Activated CD4-positive, alpha-beta T cell treated with anti-CD3 and anti-CD28 coated beads for 48 hours (primary cell): ENCODE measurements around the gene CIAO2B.
"Not testable (repeated sequence)": the region's sequence is repeated elsewhere in the genome, so short reads cannot be mapped to it uniquely, and the experiment has no call there.

ENCODE experiments used
- DNase-seq: peaks from one replicate; pipeline ENCODE4 v3.0.0-alpha.2; 2020

Gene CIAO2B

DNA sequence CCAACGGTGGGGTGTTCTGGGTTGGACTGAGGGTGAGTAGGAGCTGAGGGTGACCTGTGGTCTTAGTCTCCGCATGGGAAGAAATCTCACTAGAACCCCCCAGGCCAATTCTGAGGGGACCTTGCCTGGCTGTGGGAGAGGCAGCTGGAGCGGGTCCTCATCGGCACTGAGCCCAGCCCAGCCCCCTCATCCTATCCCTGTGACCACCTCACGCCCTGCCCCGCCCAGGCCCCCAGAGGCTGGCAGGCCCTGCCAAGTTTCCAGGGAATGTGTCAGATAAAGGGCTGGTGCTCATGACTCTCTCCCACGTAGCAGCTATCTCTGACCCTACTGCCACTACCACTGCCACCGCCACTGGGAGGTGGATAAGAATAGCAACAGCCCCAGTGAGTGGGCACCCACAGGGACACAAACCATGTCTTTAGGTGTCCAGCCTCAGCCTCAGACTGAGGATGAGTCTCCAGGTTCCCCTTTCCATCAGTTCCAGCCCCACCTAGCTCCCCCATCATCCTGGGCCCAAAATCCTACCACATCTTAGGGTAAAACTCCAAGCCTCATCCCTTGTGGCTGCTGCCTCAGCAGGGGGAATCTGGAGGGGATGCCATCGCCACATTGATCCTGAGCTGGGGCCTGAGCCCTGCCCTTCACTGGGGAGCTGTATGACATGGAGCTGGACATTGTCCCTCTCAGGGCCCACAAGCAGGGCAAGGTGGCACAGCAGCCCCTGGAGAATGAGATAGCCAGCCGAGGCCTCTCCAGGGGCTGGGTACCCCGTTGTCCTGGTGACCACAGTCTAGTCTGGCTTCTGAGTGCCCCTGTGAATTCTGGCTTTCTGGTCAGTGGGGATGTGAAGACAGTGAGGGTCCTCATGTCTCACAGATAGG lies 30.4 kb downstream of the CIAO2B start:
- DNase-seq = no peak

DNA sequence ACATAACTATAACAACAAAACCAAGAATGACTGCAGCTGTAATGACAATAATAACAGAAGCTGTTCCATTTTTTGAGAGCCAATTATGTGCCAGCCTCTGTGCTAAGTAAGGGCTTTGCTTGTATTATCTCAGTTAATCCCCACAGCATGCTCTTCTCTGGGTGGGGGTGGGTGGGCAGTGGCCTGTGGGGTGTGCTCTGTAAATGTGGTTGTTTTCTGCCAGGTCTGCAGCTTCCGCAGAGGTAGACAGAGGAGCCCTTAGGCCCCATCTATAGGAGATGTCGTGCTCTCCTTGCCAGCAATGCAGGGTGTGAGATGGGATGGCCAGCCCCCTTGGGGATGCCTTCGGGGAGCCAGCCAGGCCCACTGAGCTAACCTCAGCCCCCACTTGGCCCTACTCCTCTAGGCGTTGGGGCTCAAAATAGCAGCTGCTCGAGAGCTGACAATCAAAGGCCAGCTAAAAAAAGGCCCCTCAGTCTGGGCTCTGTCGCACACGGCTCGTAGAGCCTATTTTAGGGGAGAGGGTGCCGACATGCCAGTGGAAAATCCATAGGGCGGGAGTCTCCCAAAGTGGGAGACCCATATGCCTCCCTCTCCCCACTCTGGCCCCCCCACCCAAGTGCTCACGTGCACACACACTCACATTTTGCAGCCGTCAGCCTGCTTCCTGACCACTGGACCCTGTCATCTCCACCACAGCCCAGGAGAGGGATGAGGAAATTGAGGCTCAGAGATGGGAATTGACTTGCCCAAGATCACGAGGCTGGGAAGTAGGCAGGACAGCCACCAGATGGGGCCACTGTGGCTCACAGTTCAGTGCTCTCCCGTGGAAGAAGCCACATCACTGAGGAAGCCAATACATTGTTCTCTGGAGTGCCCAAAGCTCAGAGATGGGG lies 31.3 kb downstream of the CIAO2B start:
- DNase-seq = no peak

DNA sequence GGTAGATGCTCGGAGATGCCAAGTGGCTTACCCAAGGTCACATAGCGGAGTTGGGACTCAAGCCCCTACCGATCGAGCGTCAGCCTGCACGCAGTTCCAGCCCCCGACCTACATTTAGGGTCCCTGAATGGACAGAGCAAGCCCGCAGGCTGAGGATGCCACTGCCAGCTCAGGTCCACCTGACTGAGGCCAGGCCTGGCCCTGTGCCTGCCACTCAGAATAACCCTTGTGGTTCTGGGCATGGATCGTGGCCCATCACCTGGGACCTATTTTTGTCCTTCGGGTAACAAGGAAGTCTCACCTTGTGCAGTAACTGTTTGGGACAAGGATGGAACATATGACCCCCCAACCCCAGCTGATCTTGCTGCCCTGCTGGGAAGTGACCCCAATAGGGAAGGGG lies 32.6 kb downstream of the CIAO2B start:
- DNase-seq = no peak

DNA sequence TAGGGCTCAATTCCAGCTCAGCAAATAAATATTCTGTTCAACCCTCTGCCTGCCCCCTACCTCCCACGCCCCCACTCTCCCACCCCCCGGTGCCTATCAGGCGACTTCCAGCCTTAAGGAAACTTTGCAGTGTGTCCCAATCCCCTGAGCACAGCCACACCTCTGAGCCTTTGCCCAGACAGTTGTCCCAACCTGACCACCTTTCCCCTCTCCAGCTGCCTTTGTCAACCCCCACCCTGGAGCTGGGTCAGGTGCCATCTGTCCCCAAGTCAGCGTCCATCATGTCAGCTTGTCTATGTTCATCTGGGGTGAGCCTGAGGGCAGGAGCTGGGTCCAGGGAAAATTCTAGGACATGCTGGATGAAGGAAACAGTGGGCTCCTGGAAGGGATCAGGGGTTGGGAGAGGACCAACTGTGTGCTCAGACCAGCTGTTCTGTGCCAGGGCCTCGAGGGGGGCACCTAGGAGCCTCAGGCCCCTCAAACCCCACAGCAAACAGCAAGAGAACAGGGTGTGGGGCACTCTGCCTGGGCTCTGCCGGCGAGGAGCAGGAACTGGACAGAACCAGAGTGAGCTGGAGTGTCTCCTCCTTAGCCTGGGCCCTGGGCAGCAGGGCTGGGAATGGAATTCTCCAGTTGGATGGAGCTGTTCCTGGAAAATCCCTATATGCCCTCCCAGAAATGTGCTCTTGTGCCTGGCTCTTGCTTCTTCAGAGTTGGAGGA lies 33.3 kb downstream of the CIAO2B start:
- DNase-seq = no peak

DNA sequence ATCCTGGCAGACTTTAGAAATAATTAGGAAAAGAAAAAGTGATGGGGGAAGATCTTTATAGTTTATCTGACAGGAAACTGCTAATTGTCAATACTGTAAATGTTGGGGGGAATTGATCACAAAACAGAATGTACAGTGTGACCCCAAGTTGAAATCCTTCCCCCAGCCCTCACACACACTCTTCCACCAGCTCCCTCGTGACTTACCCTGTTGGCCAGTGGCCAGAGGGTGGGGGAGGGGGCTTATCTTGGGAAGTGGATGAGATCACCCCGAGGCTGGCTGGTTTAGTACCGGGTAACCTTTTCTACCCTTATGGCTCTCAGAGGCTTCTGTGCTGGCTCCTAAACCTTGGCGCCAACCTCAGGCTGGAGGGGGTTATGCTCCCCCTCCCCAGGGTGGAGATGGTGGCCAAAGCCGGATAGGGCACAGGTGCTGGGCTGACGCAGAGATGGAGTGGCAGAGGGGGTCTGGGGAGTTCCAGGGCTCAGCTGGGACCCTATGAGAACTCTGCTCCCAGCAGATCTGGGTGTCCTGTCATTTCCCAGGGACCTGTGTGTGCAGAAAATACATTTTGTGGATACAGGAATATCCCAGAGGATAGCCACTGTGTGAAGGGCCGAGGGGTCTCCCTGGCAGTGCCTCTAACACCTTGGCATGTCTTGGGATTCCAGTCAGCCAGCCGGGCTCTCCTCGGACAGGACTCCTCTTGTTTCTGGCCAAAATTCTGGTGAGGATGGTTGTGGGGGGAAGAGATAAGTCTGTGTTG lies 34.1 kb downstream of the CIAO2B start:
- DNase-seq = no peak

DNA sequence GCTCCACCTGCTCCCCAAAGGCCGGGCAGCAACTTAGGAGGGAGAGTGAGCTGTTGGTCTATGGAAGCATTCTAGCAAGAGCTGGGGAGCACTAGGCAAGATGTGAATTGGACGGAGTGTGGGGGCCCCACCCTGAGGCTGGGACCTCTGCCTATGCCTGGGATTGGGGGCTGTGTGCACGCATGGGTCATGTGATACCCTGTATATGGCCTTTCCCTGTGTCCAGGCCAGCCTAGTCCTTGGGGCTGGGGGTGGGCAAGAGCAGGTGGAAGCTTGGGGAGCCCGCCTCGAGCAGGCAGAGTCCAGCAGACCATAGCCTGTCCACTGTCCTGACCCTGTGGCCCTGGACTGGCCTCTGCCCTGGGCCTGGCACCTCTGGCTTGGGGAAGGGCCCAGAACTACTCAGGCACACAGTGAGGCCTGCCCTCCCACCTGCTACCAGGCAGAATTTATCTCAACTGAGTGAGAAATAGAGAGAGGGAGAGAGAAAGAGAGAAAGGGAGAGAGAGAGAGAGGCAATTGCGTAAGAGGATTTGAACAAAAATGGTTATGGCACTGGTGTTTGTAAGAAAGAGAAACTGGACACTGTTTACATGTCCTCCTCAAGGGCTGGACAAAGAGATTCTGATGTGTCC lies 34.8 kb downstream of the CIAO2B start:
- DNase-seq = no peak

DNA sequence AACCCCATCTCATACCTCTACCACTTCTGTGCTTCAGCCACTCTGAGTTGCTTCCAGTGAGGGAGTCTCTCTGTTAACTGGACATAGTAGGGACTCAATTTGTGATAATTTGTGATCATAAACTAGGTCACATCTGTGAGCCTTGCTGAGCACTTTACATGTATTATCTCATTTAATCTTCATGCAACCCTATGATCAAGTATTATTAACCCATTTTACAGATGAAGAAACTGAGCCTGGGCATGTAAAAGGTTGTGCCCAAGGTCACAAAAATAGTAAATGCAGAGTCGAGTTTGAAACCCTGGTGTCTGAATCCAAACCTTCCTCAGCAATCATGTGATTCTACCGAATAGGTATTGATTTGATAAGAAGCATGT lies 35.3 kb downstream of the CIAO2B start:
- DNase-seq = no peak

DNA sequence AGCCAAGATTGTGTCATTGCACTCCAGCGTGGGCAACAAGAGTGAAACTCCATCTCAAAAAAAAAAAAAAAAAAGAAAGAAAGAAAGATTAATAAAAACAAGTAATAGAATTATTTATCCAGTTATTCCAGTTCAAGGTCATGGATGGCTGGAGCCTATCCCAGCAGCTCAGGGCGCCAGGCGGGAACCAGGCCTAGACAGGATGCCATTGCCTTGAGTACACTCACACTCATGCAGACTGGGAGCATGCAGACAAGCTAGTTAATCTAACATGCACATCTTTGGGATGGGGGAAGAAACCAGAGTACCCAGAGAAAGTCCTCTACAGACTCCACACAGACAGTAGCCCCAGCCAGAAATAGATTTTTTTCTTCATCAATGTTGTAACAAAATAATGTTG lies 36.0 kb downstream of the CIAO2B start:
- DNase-seq = no peak

DNA sequence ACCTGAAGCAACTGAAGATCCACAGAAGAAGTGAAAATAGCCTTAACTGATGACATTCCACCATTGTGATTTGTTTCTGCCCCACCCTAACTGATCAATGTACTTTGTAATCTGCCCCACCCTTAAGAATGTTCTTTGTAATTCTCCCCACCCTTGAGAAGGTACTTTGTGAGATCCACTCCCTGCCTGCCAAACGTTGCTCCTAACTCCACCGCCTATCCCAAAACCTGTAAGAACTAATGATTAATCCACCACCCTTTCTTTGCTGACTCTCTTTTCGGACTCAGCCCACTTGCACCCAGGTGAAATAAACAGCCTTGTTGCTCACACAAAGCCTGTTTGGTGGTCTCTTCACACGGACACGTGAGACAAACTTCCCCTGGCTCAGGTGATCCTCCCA lies 37.5 kb downstream of the CIAO2B start:
- not testable (repeated sequence) for DNase-seq

DNA sequence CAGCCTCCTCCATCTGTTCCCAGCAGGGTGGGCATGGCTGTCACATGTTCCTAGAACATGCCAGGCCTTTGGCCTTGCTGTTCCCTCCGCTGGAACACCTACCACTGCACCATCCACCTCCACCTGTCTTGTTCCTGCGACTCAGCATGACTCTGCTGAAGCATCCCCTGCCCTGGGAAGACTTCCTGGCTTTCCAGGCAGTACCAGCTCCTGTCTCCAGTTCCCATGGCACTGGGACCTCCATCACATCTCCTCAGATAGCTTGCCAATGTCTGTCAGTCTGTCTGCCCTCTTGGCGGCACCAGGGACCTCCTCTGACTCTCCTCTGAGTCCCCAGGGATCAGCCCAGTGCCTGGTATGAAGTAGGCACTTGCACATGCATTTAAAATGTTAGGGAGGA lies 38.2 kb downstream of the CIAO2B start:
- DNase-seq = no peak

DNA sequence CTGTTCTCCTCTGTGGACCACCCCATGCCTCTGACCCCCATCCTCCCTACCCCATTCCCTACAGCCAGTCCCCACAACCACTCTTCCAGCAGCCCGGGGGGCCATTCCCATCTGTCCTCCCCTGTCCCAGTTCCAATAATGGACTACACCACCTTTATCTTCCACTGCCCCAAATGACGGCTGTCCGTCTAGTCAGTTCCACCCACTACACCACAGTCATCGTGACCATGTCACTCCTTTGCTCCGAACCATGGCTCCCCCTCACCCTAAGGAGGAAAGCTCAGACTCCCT lies 38.6 kb downstream of the CIAO2B start:
- DNase-seq = no peak

DNA sequence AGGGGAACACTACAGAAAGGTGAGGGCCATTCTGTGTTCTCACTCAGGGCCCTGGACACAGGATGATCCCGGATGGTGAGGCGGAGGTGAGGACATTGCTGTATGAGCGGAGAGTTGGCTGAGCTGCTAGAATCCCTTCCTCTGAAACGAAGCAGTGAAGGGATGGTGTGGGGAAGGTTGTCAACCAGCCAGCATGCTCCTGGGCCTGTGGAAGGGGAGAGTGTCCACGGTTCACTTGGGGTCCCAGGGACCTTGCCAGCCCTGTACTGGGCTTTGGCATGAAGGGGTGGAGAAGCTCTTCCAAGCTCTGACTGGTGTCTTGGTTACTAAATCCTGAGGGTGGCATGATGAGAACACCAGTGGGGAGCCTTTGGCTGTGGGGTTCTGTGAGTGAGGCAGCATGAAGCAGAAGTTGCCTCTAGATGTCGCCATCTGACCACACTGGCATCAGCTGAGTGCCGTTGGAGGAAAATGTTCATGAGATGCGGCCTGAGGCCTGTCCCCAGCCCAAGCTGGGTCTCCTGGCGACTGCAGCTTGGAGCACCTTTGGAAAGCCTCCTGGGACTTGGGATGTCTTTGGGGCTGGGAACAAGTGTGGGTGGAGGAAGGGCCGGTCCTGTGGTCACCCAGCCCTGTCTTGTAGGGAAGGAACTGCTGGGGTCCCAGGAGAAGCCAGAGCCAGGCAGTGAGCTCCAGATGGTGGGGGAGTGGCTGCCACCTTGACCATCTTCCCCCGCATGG lies 39.1 kb downstream of the CIAO2B start:
- peak; percentile 72 for DNase-seq

DNA sequence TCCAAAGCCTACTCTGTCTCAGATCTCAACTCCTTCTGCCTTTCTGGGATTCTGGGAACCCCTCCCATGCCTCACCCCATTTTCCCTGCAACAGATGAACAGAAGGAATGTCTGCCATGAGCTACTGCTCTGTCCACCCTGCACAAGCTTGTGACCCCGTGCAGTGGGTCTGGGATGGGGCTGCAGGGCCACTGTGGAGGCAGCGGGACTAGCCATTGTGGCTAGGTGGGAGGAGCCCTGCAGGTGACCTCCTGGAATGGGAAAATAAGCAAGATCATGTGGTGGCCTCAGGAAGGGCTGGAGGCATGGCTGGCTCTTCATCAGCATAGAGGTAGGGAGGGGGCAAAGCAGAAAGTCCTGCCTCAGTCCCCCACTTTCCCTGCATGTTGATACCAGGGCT lies 40.1 kb downstream of the CIAO2B start:
- DNase-seq = no peak

DNA sequence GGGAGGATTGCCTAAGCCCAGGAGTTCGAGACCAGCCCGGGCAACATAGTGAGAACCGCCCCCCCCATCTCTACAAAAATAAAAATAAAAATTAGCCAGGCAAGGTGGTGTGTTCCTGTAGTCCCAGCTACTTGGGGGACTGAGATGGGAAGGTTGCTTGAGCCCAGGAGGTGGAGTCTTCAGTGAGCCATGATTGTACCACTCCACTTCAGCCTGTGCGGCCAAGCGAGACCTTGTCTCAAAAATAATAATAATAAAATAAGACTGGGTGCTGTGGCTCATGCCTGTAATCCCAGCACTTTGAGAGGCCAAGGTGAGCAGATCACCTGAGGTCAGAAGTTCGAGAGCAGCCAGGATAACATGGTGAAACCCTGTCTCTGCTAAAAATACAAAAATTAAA lies 42.4 kb downstream of the CIAO2B start:
- DNase-seq = no peak

DNA sequence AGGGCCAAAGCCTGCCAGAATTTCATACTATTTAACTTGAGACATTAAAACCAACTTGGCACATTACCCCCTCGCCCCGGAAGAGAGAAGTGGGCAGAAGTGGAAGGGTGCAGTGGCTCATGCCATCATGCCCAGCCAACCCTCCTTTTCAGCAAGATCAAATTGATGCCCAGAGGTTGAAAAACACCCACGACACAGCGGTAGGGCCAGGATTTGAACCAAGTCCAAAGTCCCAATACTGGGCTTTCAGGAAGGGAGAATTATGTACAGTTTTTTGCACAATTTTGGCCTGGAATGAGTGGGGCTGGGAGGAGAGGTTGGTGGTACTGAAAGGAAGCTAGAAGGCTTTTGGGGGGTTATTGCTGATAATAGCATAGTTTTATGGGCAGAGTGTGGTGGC lies 42.8 kb downstream of the CIAO2B start:
- no peak for DNase-seq

DNA sequence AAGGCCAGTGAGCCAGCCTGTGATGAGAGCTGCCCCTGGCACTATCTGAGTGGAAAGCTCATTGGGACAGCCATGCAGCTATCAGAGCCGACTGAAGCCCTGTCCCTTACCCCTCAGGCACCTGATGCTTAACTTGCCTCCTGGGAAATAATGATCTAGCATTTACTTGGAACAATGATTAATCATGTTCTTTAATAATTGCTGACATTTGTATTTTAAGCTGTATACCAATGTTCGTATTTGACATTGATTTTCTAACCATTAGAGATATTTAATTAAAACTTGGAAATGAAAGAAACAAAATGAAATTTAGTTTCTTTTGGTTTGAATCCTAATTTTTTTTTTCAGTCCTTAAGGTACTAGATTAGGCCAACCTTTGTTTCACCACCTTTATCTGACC lies 43.4 kb downstream of the CIAO2B start:
- no peak for DNase-seq

DNA sequence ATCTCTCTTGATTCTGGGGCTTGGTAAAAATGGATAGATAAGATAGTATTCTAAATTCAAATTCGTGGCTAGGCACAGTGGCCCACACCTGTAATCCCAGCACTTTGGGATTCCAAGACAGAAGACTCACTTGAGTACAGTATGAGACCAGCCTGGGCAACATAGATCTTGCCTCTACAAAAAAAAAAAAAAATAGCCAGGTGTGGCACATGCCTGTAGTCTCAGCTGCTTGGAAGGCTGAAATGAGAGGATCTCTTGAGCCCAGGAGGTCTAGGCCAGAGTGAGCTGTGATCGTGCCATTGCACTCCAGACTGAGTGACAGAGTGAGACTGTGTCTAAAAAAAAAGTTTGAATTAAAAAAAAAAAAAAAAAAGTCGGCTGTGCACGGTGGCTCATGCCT lies 44.6 kb downstream of the CIAO2B start:
- no peak for DNase-seq

DNA sequence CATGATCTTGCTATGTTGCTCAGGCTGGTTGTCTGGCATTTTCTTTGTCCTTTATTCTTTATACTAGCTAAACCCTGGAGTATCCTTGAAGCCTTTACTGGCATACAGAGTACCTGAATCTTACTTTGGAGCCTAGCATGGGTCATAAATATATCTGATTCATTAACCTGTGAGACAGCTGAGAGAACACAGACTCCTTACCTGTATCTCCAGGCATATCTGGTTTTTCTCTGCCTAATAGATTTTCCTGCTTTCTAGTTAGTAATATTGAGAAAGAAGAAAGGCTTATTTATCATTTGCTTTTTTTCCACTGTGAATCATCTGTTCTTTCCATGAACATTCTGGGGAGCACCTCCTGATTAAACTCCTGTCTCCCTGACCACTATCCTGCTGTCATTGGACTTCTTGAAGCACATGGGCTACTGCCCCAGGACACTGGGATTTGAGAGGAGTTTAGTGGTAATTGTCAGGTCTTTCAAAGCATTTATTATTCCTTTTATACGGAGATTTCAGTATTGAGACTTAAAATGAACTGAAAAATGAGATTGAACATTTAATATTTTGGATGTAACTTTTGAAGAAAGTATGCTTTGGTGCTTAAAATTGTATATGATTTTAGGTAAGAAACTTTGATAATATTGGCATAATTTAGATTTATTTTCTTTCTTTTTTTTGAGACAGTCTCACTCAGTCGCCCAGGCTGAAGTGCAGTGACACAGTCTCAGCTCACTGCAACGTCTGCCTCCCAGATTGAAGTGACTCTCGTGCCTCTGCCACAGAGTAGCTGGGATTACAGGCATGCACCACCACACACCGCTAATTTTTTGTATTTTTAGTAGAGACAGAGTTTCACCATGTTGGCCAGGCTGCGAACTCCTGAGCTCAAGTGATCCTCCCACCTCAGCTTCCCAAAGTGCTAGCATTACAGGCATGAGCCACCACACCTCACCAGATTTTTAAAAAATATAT lies 45.3 kb downstream of the CIAO2B start:
- no peak for DNase-seq

DNA sequence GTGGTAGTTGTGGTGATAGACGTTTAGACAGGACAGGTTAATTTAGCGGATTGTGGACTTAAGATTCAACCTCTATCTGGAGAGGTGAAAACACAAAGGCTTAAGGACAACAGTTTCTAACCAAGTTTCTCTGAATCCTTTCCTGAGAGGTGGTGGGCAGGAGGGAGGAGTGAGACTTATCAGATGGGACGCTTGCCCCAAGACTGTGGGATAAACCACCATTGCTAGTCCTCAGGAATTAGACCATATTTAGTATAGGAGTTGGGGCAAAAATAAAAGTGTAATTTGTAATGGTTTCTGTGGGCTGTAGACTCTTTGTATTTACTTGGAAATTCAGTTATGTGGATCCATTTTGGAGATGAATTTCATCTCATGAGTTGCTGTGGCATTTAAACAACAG lies 47.3 kb downstream of the CIAO2B start:
- DNase-seq = no peak

DNA sequence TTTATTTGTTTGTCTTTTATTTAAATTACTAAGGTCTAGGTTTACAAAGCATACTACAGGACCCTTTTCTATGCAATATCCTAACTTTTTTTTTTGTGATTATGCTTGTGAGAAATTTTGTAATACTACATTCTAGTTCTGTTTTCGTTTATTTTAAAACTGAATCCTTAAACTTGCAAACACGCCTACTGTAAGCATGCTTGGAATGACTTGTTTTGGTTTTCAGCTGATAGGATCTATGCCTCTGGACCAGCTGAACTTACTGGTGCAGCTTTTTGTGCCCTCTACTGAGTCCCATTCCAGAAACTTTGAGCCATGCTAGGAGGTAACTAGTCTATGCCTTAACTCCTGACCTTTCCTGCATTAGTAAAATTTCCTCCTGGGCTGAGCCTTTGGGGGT lies 47.9 kb downstream of the CIAO2B start:
- no peak for DNase-seq
